A204.1 (cell line): Measurements from ENCODE around the gene SNX33.
"Not testable (repeated sequence)": the region's sequence is repeated elsewhere in the genome, so short reads cannot be mapped to it uniquely, and the experiment has no call there.

Experiments
- FAIRE-seq: peaks from 2 replicates; lab custom pipeline; 2012; peaks lifted over from hg19 to GRCh38; lab: Jason Lieb, UNC

The SNX33 gene

GRCh38 chr15:75663931-75664421 lies 16.3 kb downstream of the SNX33 start:
- no peak for FAIRE-seq

GRCh38 chr15:75666823-75667501 lies 19.2 kb downstream of the SNX33 start:
- no peak for FAIRE-seq

- FAIRE-seq, result no peak
These were observed 21.6 kb downstream of the SNX33 start for GRCh38 chr15:75669191-75669878.

- no peak for FAIRE-seq
These were observed 22.1 kb downstream of the SNX33 start for GRCh38 chr15:75669879-75670212.

- FAIRE-seq, result no peak
These were observed 24.3 kb downstream of the SNX33 start for GRCh38 chr15:75671730-75672602.

GRCh38 chr15:75672646-75673425 lies 25.1 kb downstream of the SNX33 start:
- FAIRE-seq, result no peak

- FAIRE-seq, result no peak
These were observed 25.9 kb downstream of the SNX33 start for GRCh38 chr15:75673426-75674235.

- no peak for FAIRE-seq
These were observed 26.7 kb downstream of the SNX33 start for GRCh38 chr15:75674366-75674765.

GRCh38 chr15:75675579-75676404 lies 28.1 kb downstream of the SNX33 start:
- no peak for FAIRE-seq

GRCh38 chr15:75676688-75677464 lies 29.2 kb downstream of the SNX33 start:
- no peak for FAIRE-seq

- no peak for FAIRE-seq
These were observed 30.0 kb downstream of the SNX33 start for GRCh38 chr15:75677465-75678323.

GRCh38 chr15:75678324-75678690 lies 30.6 kb downstream of the SNX33 start:
- FAIRE-seq, result not testable (repeated sequence)

- no peak for FAIRE-seq
These were observed 32.5 kb downstream of the SNX33 start for GRCh38 chr15:75680007-75680789.

- no peak for FAIRE-seq
These were observed 34.7 kb downstream of the SNX33 start for GRCh38 chr15:75682181-75683135.

GRCh38 chr15:75683646-75684312 lies 36.1 kb downstream of the SNX33 start:
- FAIRE-seq, result not testable (repeated sequence)

- no peak for FAIRE-seq
These were observed 36.9 kb downstream of the SNX33 start for GRCh38 chr15:75684648-75685047.
